Spleen (tissue), 7 donors: ENCODE measurements around the gene DOCK9.

Source experiments
- CTCF ChIP-seq, 11 experiments: fragments of 200-600 bp in 7 of 11; fragments of 450-650 bp in 4 of 11; sonication (generic) in 4 of 11; IDR thresholded peaks in 8 of 11; conservative IDR thresholded peaks in 3 of 11; 1 replicate in 7 of 11; 2 replicates in 4 of 11; pipeline versions ENCODE4 v1.4.0 to v1.8.0; 2016 to 2021; ENCODE audit warnings: antibody characterized with exemption in 11 of 11, inconsistent platforms in 4 of 11, mild to moderate bottlenecking in 1 of 11
- POLR2A ChIP-seq, 3 donors: fragments of 450-650 bp; IDR thresholded peaks; one replicate each; pipeline ENCODE4 v1.5.1; 2017; ENCODE audit warnings: antibody characterized with exemption in 3 of 3, mild to moderate bottlenecking in 1 of 3
- POLR2AphosphoS5 ChIP-seq, 3 donors: sonication (generic); formaldehyde crosslinking; IDR thresholded peaks; one replicate each; pipeline ENCODE4 v1.5.1; 2017; ENCODE audit warnings: antibody characterized with exemption in 3 of 3
- donor health status: DM: no; HTN: no; CAD: no; lungs with moderate emphysema.
- donor health status: DM: no; HTN: no; CAD: no.
- donor health status: DM: no; HTN: no; CAD: no.

- TF ChIP-seq POLR2AphosphoS5 (IDR thresholded peaks at IDR 0.05) (no peak), CTCF (IDR thresholded peaks at IDR 0.05 in 8 of 11, conservative IDR thresholded peaks at IDR 0.05 in 3 of 11) (no peak), POLR2A (IDR thresholded peaks at IDR 0.05) (no peak)
Measured at GRCh38 chr13:98786023-98786422, 191.8 kb downstream of the DOCK9 start.
